ENCODE results near the gene KCNQ2. TPM values are rescaled to one million over a fixed set of nuclear protein-coding genes. Genes with fewer than 3 reads are reported as not detected.

The KCNQ2 gene
- total RNA-seq, 1 donor from 2014 or later = not detected

DNA sequence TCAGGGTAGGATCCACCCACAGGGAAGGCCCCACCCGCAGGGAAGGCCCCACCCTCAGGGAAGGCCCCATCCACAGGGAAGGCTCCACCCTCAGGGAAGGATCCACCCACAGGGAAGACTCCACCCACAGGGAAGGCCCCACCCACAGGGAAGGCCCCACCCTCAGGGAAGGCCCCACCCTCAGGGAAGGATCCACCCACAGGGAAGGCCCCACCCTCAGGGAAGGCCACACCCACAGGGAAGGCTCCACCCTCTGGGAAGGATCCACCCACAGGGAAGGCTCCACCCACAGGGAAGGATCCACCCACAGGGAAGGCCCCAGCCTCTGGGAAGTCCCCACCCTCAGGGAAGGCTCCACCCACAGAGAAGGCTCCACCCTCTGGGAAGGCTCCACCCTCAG is 40.5 kb downstream of the KCNQ2 start:
- DNase-seq (ENCODE audit: low read depth) (no peak), FAIRE-seq (no peak)
- Histone ChIP-seq H3K4me3 (ENCODE audit: low read depth, low read length) (no peak overlapping the region), H3K36me3 (ENCODE audit: control insufficient read depth, insufficient read depth, low read length) (no peaks in the 10 kb centered on the region), H3K27me3 (ENCODE audit: control insufficient read depth, insufficient read depth, low read length) (no peaks in the 10 kb centered on the region)
- TF ChIP-seq, protein P1, sequence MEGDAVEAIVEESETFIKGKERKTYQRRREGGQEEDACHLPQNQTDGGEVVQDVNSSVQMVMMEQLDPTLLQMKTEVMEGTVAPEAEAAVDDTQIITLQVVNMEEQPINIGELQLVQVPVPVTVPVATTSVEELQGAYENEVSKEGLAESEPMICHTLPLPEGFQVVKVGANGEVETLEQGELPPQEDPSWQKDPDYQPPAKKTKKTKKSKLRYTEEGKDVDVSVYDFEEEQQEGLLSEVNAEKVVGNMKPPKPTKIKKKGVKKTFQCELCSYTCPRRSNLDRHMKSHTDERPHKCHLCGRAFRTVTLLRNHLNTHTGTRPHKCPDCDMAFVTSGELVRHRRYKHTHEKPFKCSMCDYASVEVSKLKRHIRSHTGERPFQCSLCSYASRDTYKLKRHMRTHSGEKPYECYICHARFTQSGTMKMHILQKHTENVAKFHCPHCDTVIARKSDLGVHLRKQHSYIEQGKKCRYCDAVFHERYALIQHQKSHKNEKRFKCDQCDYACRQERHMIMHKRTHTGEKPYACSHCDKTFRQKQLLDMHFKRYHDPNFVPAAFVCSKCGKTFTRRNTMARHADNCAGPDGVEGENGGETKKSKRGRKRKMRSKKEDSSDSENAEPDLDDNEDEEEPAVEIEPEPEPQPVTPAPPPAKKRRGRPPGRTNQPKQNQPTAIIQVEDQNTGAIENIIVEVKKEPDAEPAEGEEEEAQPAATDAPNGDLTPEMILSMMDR (IDR thresholded peaks at IDR 0.05; ENCODE audit: insufficient read depth, low read length, severe bottlenecking) = no peak

DNA sequence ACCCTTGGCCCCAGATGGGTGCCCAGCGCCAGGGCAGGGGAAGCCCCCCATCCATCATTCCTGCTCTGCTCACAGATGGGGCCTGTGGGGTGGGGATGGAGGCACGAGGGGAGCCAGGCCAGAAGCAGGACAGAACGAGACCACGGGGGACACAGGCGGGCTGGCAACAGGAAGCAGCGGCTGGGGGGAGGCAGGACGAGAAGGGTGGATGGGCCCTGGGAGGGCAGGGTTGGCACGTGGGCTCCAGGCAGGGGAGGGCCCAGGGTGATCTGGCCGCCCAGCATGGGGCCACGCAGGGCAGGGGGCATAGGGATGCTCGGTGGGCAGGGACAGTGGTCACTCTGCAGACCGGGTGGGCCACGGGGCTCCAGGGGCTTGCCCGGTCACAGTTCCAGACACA is 41.6 kb downstream of the KCNQ2 start:
- TF ChIP-seq, protein P1 (IDR thresholded peaks at IDR 0.05; ENCODE audit: insufficient read depth, low read length, severe bottlenecking) = no peak
- Histone ChIP-seq H3K36me3 (ENCODE audit: control insufficient read depth, insufficient read depth, low read length) (no peaks in the 10 kb centered on the region), H3K4me3 (ENCODE audit: low read depth, low read length) (no peak overlapping the region), H3K27me3 (ENCODE audit: control insufficient read depth, insufficient read depth, low read length) (no peaks in the 10 kb centered on the region)
- FAIRE-seq = no peak
- DNase-seq (ENCODE audit: low read depth) = no peak

DNA sequence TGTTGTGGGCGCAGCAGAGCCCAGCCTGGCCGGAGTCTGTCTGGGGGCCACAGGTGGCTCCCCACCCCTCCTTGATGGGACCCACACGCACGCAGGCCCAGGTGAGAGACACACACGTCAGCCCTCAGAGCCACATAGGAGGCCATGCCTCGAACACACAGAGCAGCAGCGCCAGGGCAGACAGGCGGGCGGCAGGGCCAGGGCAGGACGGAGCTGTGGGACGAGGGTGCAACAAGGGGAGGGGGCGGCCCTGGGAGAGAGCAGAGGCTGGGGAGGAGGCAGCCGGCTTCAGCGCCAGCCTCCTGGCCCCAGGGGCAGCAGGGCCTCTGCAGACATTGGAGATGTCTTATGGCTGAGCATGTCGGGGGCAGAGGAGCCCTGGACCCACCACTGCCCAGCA is 42.5 kb downstream of the KCNQ2 start:
- H3K4me3 ChIP-seq (ENCODE audit: low read depth, low read length) = no peak overlapping the region
- no peaks in the 10 kb centered on the region for H3K36me3 ChIP-seq (ENCODE audit: control insufficient read depth, insufficient read depth, low read length)
- TF ChIP-seq, protein P1 (IDR thresholded peaks at IDR 0.05; ENCODE audit: insufficient read depth, low read length, severe bottlenecking) = no peak
- no peak for FAIRE-seq
- H3K27me3 ChIP-seq (ENCODE audit: control insufficient read depth, insufficient read depth, low read length) = no peaks in the 10 kb centered on the region
- DNase-seq (ENCODE audit: low read depth) = no peak

DNA sequence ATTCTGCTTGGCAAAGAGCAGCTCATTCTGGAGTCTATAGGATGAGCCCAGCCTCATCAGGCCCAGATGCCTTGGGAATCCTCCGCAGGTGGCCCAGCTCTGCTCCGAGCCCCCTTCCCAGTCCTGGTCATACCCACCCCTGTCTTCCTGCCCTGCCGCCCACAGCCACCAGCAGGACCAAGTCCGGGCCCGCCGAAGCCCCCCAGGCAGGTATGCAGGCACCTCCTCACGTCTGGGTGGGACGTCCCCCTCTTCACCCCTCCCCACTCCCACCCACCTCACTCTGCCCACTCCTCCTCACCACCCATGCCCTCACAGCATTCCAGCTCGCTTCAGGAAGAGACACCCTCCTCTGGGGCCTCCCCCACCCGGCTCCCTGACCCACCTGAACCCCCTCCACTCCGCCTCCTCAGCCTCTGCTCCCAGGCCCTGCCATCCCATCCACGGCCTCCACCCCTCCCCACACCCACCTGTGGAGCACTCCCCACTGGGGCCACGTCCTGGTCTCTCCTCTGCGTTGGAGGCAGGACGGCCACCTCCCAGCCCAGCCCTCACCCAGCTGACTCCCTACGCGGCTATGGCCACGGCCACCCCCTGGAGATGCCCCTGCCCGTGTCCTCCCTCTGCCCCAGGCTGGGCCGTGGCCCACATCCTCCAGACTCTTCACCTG is 43.4 kb downstream of the KCNQ2 start:
- FAIRE-seq = no peak
- H3K36me3 ChIP-seq (ENCODE audit: control insufficient read depth, insufficient read depth, low read length) = no peaks in the 10 kb centered on the region
- H3K27me3 ChIP-seq (ENCODE audit: control insufficient read depth, insufficient read depth, low read length) = no peaks in the 10 kb centered on the region
- DNase-seq (ENCODE audit: low read depth) = no peak
- TF ChIP-seq, protein P1 (IDR thresholded peaks at IDR 0.05; ENCODE audit: insufficient read depth, low read length, severe bottlenecking) = no peak
- H3K4me3 ChIP-seq (ENCODE audit: low read depth, low read length) = no peak overlapping the region

DNA sequence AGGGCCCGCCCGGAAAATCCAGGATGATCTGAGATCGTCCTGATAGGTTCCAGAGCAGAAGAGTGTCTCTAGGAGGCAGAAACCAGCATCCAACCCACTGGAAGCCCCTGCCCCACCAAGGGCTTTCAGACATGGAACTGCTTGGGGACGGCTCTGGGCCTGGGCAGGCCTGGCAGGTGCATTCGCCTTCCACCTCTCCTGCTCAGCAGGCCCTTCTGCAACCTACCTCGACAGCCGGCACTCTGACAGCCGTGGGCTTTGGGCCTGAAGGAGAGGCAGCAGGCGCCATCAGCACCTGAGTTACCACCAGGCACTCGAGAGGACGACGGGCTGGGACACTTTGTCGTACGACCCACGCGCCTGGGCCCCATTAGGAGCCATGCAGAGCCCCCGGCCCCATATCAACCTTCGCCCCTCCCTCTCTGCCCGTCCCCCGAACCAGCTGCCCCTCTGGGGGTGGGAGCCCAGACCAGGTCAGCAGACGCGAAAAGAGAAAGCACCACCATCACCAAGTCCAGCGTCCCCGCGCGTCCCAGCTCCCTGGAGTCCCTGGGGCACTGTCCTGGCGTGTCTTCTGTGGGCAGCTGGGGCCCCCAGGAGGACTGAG is 44.6 kb downstream of the KCNQ2 start:
- no peak for DNase-seq (ENCODE audit: low read depth)
- H3K27me3 ChIP-seq (ENCODE audit: control insufficient read depth, insufficient read depth, low read length) = no peaks in the 10 kb centered on the region
- TF ChIP-seq, protein P1 (IDR thresholded peaks at IDR 0.05; ENCODE audit: insufficient read depth, low read length, severe bottlenecking) = no peak
- H3K4me3 ChIP-seq (ENCODE audit: low read depth, low read length) = no peak overlapping the region
- no peaks in the 10 kb centered on the region for H3K36me3 ChIP-seq (ENCODE audit: control insufficient read depth, insufficient read depth, low read length)
- no peak for FAIRE-seq

All from bronchial epithelial cell (primary cell).